HL-60 (cell line): ENCODE results near the gene VTCN1.

ENCODE experiments used
- GABPA ChIP-seq: IDR thresholded peaks from 2 replicates; pipeline ENCODE4 v1.6.1; 2012; ENCODE audit warnings: low read depth
- POLR2AphosphoS5 ChIP-seq: IDR thresholded peaks from 2 replicates; pipeline ENCODE4 v1.6.1; 2012; ENCODE audit warnings: low read depth
- SPI1 ChIP-seq: IDR thresholded peaks from 2 replicates; pipeline ENCODE4 v1.6.1; 2012; ENCODE audit warnings: low read depth, mild to moderate bottlenecking, borderline replicate concordance
- TF ChIP-seq, protein P1 (sequence below): IDR thresholded peaks from one replicate; pipeline ENCODE4 v1.5.1; 2011; ENCODE audit warnings: low read length, control low read depth, inconsistent platforms; ENCODE audit not compliant: insufficient read depth
- TF ChIP-seq, protein P2 (sequence below): IDR thresholded peaks from 2 replicates; pipeline ENCODE4 v1.6.1; 2012; ENCODE audit warnings: low read depth; ENCODE audit not compliant: insufficient replicate concordance

DNA sequence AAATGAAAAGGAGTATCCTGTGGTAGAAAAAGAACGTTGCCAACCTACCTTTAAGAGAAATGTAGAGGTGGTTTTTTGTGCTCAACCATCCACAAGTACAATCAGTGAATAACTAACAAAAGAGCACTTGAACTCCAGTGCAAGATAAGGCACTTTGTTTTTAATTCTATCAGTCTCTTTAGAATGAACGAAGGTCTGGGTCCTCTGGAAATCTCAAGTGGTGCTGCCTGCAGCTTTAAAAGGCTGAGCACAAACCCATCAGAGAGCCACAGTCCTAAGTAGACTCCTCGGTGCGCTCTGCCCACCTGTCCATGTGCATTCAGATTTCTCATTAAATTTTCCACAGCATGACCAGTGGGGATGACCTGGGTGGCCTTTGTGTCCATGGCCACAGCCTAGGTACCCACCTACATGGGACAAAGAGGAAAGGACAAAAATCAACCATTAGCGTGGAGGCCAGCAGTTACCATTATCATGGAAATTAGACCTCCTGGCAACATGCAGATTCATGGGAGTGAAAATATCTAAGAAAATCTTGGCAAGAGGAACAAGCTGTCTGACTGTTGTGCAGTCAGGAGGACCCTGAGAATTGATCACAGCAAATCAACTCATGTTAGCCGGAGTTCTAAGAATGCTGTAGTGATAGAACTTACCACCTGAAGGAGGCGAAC lies 98.5 kb downstream of the VTCN1 start:
- TF ChIP-seq, protein P1, sequence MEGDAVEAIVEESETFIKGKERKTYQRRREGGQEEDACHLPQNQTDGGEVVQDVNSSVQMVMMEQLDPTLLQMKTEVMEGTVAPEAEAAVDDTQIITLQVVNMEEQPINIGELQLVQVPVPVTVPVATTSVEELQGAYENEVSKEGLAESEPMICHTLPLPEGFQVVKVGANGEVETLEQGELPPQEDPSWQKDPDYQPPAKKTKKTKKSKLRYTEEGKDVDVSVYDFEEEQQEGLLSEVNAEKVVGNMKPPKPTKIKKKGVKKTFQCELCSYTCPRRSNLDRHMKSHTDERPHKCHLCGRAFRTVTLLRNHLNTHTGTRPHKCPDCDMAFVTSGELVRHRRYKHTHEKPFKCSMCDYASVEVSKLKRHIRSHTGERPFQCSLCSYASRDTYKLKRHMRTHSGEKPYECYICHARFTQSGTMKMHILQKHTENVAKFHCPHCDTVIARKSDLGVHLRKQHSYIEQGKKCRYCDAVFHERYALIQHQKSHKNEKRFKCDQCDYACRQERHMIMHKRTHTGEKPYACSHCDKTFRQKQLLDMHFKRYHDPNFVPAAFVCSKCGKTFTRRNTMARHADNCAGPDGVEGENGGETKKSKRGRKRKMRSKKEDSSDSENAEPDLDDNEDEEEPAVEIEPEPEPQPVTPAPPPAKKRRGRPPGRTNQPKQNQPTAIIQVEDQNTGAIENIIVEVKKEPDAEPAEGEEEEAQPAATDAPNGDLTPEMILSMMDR = no peak
- TF ChIP-seq, protein P2, sequence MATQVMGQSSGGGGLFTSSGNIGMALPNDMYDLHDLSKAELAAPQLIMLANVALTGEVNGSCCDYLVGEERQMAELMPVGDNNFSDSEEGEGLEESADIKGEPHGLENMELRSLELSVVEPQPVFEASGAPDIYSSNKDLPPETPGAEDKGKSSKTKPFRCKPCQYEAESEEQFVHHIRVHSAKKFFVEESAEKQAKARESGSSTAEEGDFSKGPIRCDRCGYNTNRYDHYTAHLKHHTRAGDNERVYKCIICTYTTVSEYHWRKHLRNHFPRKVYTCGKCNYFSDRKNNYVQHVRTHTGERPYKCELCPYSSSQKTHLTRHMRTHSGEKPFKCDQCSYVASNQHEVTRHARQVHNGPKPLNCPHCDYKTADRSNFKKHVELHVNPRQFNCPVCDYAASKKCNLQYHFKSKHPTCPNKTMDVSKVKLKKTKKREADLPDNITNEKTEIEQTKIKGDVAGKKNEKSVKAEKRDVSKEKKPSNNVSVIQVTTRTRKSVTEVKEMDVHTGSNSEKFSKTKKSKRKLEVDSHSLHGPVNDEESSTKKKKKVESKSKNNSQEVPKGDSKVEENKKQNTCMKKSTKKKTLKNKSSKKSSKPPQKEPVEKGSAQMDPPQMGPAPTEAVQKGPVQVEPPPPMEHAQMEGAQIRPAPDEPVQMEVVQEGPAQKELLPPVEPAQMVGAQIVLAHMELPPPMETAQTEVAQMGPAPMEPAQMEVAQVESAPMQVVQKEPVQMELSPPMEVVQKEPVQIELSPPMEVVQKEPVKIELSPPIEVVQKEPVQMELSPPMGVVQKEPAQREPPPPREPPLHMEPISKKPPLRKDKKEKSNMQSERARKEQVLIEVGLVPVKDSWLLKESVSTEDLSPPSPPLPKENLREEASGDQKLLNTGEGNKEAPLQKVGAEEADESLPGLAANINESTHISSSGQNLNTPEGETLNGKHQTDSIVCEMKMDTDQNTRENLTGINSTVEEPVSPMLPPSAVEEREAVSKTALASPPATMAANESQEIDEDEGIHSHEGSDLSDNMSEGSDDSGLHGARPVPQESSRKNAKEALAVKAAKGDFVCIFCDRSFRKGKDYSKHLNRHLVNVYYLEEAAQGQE = no peak
- TF ChIP-seq POLR2AphosphoS5 (no peak), GABPA (no peak), SPI1 (no peak)
